GM18517 (cell line): ENCODE measurements around the gene BLID.

ENCODE experiments used
- ATAC-seq: cut with Tn5 transposase; IDR thresholded peaks from one replicate; pipeline ENCODE4 v1.9.1; 2021; ENCODE audit warnings: mild to moderate bottlenecking, moderate library complexity; ENCODE audit not compliant: unreplicated experiment

The BLID gene

GRCh38 chr11:122115524-122116379, at the start of gene BLID:
Gene BLID, minus strand, starts transcription at chr11:122116215. Its CDS starts 293 bp downstream, at chr11:122115922.
- no peak for ATAC-seq

- ATAC-seq = no peak
Measured at GRCh38 chr11:122163053-122163819, 47.2 kb upstream of the BLID start.

- ATAC-seq = no peak
Measured at GRCh38 chr11:122162095-122162494, 46.1 kb upstream of the BLID start.

GRCh38 chr11:122160841-122161590, 45.0 kb upstream of the BLID start:
- ATAC-seq = no peak

- ATAC-seq = no peak
Measured at GRCh38 chr11:122159861-122160260, 43.8 kb upstream of the BLID start.

- ATAC-seq = no peak
Measured at GRCh38 chr11:122159173-122159721, 43.2 kb upstream of the BLID start.

GRCh38 chr11:122158171-122158570, 42.2 kb upstream of the BLID start:
- no peak for ATAC-seq

GRCh38 chr11:122157653-122158161, 41.7 kb upstream of the BLID start:
- no peak for ATAC-seq

- ATAC-seq = no peak
Measured at GRCh38 chr11:122156940-122157382, 40.9 kb upstream of the BLID start.

GRCh38 chr11:122155765-122156527, 39.9 kb upstream of the BLID start:
- ATAC-seq = no peak

- ATAC-seq = no peak
Measured at GRCh38 chr11:122154994-122155393, 39.0 kb upstream of the BLID start.

- ATAC-seq = no peak
Measured at GRCh38 chr11:122154227-122154626, 38.2 kb upstream of the BLID start.

- no peak for ATAC-seq
Measured at GRCh38 chr11:122153746-122154145, 37.7 kb upstream of the BLID start.

- no peak for ATAC-seq
Measured at GRCh38 chr11:122150216-122151124, 34.5 kb upstream of the BLID start.

GRCh38 chr11:122149202-122149601, 33.2 kb upstream of the BLID start:
- ATAC-seq = no peak

GRCh38 chr11:122146475-122146874, 30.5 kb upstream of the BLID start:
- no peak for ATAC-seq

- no peak for ATAC-seq
Measured at GRCh38 chr11:122145715-122146274, 29.8 kb upstream of the BLID start.

- ATAC-seq = no peak
Measured at GRCh38 chr11:122144752-122145151, 28.7 kb upstream of the BLID start.

- ATAC-seq = no peak
Measured at GRCh38 chr11:122141725-122142124, 25.7 kb upstream of the BLID start.
